Measurements from ENCODE around the gene PDAP1.

PDAP1 gene

GRCh38 chr7:99438573-99439480, 30.4 kb upstream of the PDAP1 start, which contains the start of the genes CPSF4 and PTCD1:
Gene CPSF4, plus strand, starts transcription at chr7:99438943. Its CDS starts 140 bp downstream, at chr7:99439083.
Gene PTCD1, minus strand, starts transcription at chr7:99438798. Its CDS starts 3,556 bp downstream, at chr7:99435242.
- TF ChIP-seq GATA3 (IDR thresholded peaks at IDR 0.05; ENCODE audit: low read depth, low read length) (no peak), GATA2 (IDR thresholded peaks at IDR 0.05; ENCODE audit: low read depth, low read length) (no peak)

GRCh38 chr7:99437946-99438572, 29.7 kb upstream of the PDAP1 start:
- TF ChIP-seq GATA3 (IDR thresholded peaks at IDR 0.05; ENCODE audit: low read depth, low read length): no peak

DNA sequence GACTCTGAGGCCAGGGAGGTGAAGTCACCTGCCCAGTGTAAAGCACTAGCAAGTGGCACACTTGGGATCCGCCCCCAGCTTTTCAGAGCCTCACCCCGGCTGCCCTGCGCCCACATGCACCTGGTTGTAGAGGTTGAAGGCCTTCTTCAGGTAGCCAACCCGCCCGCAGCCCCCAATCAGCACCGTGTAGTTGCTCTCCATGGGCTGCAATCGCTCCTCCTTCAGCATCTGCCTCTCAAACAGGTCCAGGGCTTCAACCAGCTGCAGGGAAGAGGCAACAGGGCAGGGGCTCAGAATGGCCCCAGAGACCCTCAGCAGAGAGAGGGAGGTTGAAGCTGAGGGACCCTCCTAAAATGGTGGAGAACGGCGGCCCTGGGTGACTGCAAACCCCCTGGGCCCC, 24.8 kb upstream of the PDAP1 start:
- TF ChIP-seq GATA3 (IDR thresholded peaks at IDR 0.05; ENCODE audit: low read depth, low read length) (no peak), GATA2 (IDR thresholded peaks at IDR 0.05; ENCODE audit: low read depth, low read length) (no peak)

DNA sequence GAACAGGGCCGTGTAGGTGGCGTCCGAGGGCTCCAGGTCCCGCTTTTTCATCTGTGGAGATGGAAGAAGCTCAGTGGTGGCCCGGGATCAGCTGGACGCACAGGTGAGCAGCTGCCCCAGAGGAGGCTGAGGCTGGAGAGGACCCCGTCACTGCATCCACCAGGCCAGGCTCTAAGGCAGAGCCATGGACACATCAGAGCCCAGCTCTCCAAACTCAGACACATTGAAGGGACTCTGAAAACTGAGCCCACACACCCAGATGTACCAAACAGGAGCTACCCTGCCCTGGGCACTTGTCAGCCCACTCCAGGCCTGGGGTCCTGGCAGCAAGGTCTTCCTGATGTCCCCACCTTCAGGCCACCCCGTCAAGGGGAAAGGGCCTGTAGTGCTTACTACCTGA, 21.4 kb upstream of the PDAP1 start:
- TF ChIP-seq GATA3 (IDR thresholded peaks at IDR 0.05; ENCODE audit: low read depth, low read length) (no peak), GATA2 (IDR thresholded peaks at IDR 0.05; ENCODE audit: low read depth, low read length) (no peak)

DNA sequence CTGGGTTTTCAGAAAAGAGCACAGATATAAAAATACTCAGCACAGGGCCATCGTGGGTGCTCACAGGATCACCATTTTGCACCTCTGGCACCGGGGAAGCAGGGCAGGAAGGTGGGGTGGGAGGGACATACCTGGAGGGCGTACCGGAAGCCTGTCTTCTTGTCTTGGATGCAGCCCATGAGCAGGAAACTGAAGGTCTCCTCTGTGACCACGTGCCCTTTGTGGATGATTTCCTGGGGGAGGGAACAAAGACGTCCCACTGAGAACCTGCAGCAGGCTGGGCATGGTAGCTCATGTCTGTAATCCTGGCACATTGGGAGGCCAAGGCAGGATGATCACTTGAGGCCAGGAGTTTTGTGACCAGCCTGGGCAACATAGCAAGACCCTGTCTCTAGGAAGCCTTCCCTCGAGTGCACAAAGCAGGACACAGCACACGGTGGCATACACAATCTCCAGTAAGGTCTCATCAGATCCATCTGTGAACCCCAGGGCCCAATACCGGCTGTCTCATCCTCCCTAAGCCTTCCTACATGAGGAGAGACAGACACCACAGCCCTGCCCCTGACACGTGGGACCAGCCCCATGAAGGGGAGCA, 20.7 kb upstream of the PDAP1 start:
- TF ChIP-seq GATA3 (IDR thresholded peaks at IDR 0.05; ENCODE audit: low read depth, low read length): no peak
- no peak for TF ChIP-seq GATA2 (IDR thresholded peaks at IDR 0.05; ENCODE audit: low read depth, low read length)

GRCh38 chr7:99424932-99425730, 16.7 kb upstream of the PDAP1 start:
- no peak for TF ChIP-seq GATA3 (IDR thresholded peaks at IDR 0.05; ENCODE audit: low read depth, low read length)
- no peak for TF ChIP-seq GATA2 (IDR thresholded peaks at IDR 0.05; ENCODE audit: low read depth, low read length)

DNA sequence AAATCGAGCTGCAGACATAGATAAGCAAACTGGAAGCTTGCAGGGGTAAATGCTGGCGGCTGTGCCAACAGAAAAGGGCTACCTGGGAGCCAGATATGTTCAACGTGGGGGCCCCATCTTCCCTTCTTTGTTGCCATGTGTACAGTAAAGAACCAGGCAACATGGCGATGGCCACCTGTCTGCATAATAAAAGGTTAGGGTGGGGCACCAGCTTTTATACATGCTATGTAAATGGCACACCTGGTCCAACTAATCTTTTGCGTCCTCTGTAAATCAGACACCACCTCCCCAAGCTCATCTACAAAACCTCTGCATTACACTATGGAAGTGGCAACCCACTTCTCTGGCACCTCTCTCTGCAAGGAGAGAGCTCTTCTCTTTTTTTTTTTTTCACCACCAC, 14.2 kb upstream of the PDAP1 start:
- TF ChIP-seq GATA2 (IDR thresholded peaks at IDR 0.05; ENCODE audit: low read depth, low read length) (no peak), GATA3 (IDR thresholded peaks at IDR 0.05; ENCODE audit: low read depth, low read length) (no peak)

GRCh38 chr7:99422186-99422585, 13.8 kb upstream of the PDAP1 start:
- TF ChIP-seq GATA2 (IDR thresholded peaks at IDR 0.05; ENCODE audit: low read depth, low read length) (no peak), GATA3 (IDR thresholded peaks at IDR 0.05; ENCODE audit: low read depth, low read length) (no peak)

GRCh38 chr7:99420986-99421385, 12.6 kb upstream of the PDAP1 start:
- TF ChIP-seq GATA3 (IDR thresholded peaks at IDR 0.05; ENCODE audit: low read depth, low read length) (no peak), GATA2 (IDR thresholded peaks at IDR 0.05; ENCODE audit: low read depth, low read length) (no peak)

DNA sequence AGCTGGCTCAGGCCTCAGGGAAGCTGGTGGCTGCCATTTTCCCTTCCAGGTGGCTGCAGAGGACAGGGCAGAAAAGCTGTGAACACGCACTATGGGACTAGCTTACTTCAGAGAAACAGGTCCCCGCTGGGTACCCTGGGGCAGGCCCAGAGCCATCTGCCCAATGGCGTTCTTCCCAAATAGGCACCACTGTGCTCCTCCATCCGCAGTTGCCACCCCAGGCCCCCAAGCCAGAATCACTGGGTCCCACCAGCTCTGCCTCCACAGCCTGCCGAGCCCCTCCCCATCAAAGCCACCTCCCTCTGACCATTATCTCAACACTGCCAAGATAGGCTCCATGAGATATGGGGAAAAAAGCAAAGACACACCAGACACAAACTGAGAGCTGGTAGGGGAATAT, 11.8 kb upstream of the PDAP1 start:
- TF ChIP-seq GATA3 (IDR thresholded peaks at IDR 0.05; ENCODE audit: low read depth, low read length) (no peak), GATA2 (IDR thresholded peaks at IDR 0.05; ENCODE audit: low read depth, low read length) (no peak)

GRCh38 chr7:99419323-99420021, 11.1 kb upstream of the PDAP1 start:
- TF ChIP-seq GATA3 (IDR thresholded peaks at IDR 0.05; ENCODE audit: low read depth, low read length): no peak
- TF ChIP-seq GATA2 (IDR thresholded peaks at IDR 0.05; ENCODE audit: low read depth, low read length): no peak

DNA sequence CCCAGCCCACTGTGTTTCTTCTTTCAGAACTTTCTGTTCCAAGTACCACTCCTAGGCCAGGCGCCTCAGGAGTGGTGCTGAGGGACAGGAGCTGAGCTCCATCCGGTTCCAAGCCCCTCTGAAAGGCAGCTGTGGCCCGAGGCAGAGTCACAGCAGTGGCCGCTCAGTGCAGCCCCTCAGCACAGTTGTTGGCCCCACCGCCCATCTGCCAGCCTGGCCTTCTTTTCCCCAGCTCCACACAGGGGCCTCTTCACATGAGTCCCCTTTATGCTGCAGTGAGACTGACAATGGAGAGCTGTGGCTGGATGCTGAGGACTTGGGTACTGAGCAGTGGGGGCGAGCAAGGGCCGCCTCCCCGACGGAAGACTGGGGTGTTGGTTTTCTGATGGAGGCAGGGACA, 9.9 kb upstream of the PDAP1 start:
- TF ChIP-seq GATA3 (IDR thresholded peaks at IDR 0.05; ENCODE audit: low read depth, low read length) (no peak), GATA2 (IDR thresholded peaks at IDR 0.05; ENCODE audit: low read depth, low read length) (no peak)

DNA sequence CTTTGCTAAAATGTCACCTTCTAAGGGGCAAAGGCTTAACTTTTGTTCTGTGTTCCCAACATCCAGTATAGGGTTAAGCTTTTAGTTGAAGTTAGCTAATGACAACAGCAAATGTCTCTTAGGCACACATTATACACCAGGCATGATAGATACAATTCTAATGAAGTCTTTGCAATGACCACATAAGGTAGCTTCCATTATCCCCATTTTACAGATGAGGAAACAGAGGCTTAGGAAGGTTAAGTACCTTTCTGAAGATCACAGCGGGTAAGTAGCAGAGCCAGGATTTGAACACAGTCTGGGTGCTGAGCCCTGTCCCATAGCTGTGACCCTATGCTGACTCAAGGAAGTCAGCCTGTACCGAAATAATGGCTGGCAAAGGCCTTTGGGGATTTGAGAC, 2.2 kb upstream of the PDAP1 start:
- TF ChIP-seq GATA2 (IDR thresholded peaks at IDR 0.05; ENCODE audit: low read depth, low read length) (no peak), GATA3 (IDR thresholded peaks at IDR 0.05; ENCODE audit: low read depth, low read length) (no peak)

Data from SH-SY5Y (cell line).